Fibroblast of lung (primary cell): ENCODE results near the gene ITGA5.

Source experiments
- CTCF ChIP-seq, 2 donors: IDR thresholded peaks in 1 of 2; conservative IDR thresholded peaks in 1 of 2; 1 replicate in 1 of 2; 2 replicates in 1 of 2; pipeline ENCODE4 v1.5.1; 2011 to 2012; ENCODE audit warnings: low read length in 2 of 2, control low read depth in 1 of 2, inconsistent platforms in 1 of 2, low read depth in 1 of 2, mild to moderate bottlenecking in 1 of 2
- EZH2 ChIP-seq: IDR thresholded peaks from 2 replicates; pipeline ENCODE4 v1.5.1; 2012; ENCODE audit warnings: low read length, control low read depth, mild to moderate bottlenecking; ENCODE audit errors: missing control alignments

- TF ChIP-seq CTCF (conservative IDR thresholded peaks at IDR 0.05 in 1 of 2, IDR thresholded peaks at IDR 0.05 in 1 of 2; ENCODE audit: low read depth in 1 of 2, low read length in 2 of 2) (no peak), EZH2 (no peak)
Measured at GRCh38 chr12:54355104-54355815, 63.8 kb downstream of the ITGA5 start.
